ENCODE measurements around the gene SEC14L6.
"Not testable (repeated sequence)": the region's sequence is repeated elsewhere in the genome, so short reads cannot be mapped to it uniquely, and the experiment has no call there.

SEC14L6 gene

DNA sequence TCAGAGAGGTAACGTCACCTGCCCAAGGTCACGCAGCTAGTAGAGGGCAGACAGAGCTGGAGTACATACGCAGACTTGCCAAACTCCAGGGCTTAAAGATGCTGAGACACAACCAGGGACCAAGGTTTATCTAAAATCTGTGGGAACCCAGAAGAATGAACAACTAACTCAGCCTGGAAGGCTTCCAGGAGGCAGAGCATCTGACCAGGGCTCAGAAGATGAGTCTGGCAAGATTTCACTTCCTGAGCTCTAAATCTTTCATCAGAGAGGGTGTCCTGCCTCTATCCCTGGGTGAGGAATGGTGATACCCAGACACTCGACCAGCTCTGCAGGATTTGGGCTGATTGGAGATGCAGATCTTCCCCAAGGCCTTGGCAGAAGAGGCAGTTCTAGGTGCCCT lies 18.8 kb upstream of the SEC14L6 start:
- DNase-seq = no peak

DNA sequence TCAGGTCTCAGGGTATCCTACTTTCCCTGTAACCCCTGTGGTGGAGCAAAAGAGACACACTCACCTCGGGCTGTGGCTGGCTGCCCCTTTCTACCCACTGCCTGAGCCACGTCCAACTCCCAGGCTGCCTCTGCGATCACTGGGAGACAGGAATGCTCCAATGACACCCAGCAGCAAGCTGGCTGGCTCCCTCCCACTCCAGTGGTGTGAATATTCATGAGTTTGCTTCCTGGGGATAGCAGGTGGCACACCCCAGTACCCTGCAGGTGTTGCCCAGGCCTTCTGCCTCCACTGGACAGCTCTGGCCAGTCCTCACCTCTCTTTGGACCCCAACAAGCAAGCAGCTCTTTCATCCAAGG lies 18.2 kb upstream of the SEC14L6 start:
- DNase-seq = no peak

DNA sequence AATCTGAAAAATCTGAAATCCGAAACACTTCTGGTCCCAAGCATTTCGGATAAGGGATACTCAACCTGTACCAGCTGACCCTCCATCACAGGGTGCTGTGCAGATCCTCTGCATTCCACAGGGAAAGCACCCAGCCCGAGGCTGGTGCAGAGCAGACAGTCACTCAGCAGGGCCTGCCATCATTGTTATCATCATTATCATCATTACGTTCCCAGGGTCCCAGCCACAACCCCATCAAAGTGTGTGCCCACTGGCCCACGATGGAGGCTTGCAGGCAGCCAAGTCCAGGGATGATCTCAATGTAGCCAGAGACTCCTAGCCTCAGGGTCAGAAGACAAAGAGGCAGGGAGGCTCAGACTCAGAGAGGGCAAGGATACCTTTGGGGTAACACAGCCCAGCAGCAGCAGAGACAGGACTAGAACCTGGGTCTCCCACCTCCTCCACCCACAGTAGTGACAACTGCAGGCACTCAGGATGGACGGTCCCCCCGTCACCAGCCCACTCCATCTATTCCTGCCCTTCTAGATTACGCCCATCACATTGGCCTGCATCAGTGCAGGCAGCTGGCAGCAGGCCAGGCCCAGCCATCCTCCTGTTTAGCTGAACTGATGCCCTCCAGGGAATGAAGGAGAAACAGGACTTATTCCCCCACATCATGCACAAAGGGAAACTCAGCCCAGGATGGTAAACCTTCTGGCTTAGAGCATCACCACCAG lies 17.7 kb upstream of the SEC14L6 start:
- DNase-seq = no peak

DNA sequence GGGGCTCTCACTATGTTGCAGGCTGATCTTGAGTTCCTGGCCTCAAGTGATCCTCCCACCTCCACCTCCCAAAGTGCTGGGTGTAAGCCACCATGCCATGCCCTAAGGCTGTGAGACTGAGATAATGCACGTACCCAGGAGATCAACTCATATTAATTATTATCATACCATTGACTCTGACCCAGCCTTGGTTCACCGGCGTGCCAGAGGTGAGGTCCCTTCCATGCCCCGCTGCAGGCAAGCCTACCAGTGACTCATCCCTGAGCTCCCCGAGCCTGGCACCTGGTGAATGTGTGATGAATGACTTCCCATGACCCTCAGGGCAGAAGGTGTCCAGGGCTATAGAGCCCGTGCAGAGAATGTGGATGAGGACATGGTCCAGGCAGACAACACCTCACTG lies 15.8 kb upstream of the SEC14L6 start:
- DNase-seq = no peak

- no peak for DNase-seq
Observed at GRCh38 chr22:30561402-30562189, 15.1 kb upstream of the SEC14L6 start.

DNA sequence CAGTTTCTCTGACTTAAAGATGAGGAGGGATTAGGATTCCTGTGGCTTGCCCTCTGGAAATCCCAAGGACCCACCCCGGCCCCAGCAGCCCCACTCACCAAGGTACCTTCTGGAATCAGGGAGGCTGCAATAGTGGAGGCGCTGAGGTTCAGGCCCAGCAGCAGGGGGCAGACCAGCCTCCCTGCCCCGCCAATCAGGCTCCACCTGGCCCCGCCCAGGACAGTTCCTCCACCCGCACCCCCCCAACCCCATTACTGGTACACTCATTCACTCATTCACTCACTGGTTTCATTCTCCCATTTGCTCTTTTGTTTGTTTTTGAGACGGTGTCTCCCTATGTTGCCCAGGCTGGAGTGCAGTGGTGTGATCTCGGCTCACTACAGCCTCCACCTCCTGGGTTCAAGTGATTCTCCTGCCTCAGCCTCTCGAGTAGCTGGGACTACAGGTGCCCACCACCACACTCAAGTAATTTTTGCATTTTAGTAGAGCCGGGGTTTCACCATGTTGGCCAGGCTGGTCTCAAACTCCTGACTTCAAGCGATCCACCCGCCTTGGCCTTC lies 14.2 kb upstream of the SEC14L6 start:
- DNase-seq = not testable (repeated sequence)

GRCh38 chr22:30559889-30560288 lies 13.3 kb upstream of the SEC14L6 start:
- no peak for DNase-seq

- no peak for DNase-seq
Observed at GRCh38 chr22:30557243-30557642, 10.7 kb upstream of the SEC14L6 start.

- no peak for DNase-seq
Observed at GRCh38 chr22:30556388-30556787, 9.8 kb upstream of the SEC14L6 start.

GRCh38 chr22:30555282-30556210 lies 9.0 kb upstream of the SEC14L6 start:
- no peak for DNase-seq

DNA sequence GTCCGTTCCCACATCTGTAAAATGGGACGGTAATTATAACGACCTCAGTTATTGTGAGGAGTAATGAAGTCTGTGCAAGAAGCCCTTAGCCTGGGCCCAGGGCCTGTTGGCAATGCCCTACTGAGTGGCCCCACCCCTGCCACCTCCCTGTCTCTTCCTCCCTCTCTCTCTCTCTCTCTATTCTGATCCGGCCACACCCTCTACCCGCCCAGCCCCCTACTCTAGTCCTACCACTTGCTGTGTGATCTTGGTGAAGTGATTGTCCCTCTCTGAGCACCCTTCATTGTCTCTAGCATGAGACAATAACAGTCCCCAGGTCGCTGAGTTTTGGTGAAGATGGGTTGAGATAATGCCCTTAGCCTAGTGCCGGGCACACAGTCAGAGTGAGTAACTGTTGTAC lies 7.4 kb upstream of the SEC14L6 start:
- no peak for DNase-seq

- no peak for DNase-seq
Observed at GRCh38 chr22:30552719-30553118, 6.2 kb upstream of the SEC14L6 start.

- not testable (repeated sequence) for DNase-seq
Observed at GRCh38 chr22:30551813-30552212, 5.3 kb upstream of the SEC14L6 start.

DNA sequence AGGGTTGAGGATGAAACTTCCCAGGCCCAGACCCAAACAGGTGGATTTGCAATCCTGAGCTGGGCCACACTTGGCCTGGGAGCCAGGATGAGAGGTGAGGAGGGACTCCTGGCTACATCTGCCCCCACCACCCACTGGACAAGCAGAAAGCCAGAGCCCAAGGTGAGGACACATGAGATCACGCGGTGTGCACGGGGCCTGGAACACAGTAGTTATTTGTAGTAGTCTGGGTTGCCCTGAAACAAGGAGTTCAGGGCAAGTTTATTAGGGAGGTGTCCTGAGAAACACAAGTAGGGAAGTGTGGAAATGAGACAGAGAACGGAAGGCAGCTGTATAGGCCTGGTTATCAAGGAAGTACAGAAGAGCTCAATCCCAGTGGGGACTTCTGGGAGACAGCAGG lies 647 bp upstream of the SEC14L6 start:
- no peak for DNase-seq

- DNase-seq = no peak
Observed at GRCh38 chr22:30542811-30543188, 3.7 kb downstream of the SEC14L6 start.

GRCh38 chr22:30541961-30542810 lies 4.4 kb downstream of the SEC14L6 start:
- DNase-seq = no peak

- DNase-seq = not testable (repeated sequence)
Observed at GRCh38 chr22:30541511-30541910, 5.0 kb downstream of the SEC14L6 start.

- no peak for DNase-seq
Observed at GRCh38 chr22:30539368-30539767, 7.2 kb downstream of the SEC14L6 start.

DNA sequence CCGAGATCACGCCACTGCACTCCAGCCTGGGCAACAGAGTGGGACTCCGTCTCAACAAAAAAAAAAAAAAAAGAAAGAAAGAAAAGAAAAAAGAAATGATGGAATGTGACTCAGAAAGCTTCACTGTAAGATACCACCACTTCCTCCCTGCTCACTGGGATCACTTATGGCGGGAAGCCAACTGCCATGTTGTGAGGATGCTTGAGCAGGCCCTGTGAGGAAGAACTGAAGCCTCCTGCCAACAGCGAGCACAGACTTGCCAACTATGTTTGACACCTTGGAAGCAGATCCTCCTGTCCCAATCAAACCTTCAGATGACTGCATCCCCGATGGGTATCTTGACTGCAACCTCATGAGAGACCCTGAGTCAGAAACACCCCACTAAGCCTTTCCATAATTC lies 8.3 kb downstream of the SEC14L6 start:
- DNase-seq = no peak

GRCh38 chr22:30537083-30537731 lies 9.3 kb downstream of the SEC14L6 start:
- DNase-seq = no peak

GRCh38 chr22:30535182-30535581 lies 11.4 kb downstream of the SEC14L6 start:
- DNase-seq = no peak

All from activated CD8-positive, alpha-beta memory T cell treated with anti-CD3 and anti-CD28 coated beads, Interleukin-2, amount 50 U/mL, for 4 hours (primary cell).